NCI-H82 treated with DMSO at 0.1 percent for 48 hours (cell line): ENCODE results near the gene BCL3.
"Not testable (repeated sequence)": the region's sequence is repeated elsewhere in the genome, so short reads cannot be mapped to it uniquely, and the experiment has no call there.

Source experiments
- DNase-seq: peaks from one replicate; lab custom pipeline; 2025; ENCODE audit not compliant: unreplicated experiment; lab: John Stamatoyannopoulos, UW

BCL3 gene

GRCh38 chr19:44757057-44757734 is 8.7 kb downstream of the BCL3 start:
- DNase-seq, result peak; percentile 17

- DNase-seq, result no peak
These were observed 9.4 kb downstream of the BCL3 start for GRCh38 chr19:44757735-44758505.

GRCh38 chr19:44758596-44758995 is 10.1 kb downstream of the BCL3 start:
- no peak for DNase-seq

- no peak for DNase-seq
These were observed 10.7 kb downstream of the BCL3 start for GRCh38 chr19:44759083-44759804.

- no peak for DNase-seq
These were observed 13.5 kb downstream of the BCL3 start for GRCh38 chr19:44762038-44762437.

GRCh38 chr19:44765033-44765948 is 16.8 kb downstream of the BCL3 start:
- DNase-seq, result no peak

- no peak for DNase-seq
These were observed 17.4 kb downstream of the BCL3 start for GRCh38 chr19:44765949-44766335.

- DNase-seq, result no peak
These were observed 19.0 kb downstream of the BCL3 start for GRCh38 chr19:44767295-44768180.

- DNase-seq, result peak; percentile 82
These were observed 22.2 kb downstream of the BCL3 start for GRCh38 chr19:44770550-44771257.

GRCh38 chr19:44772144-44772543 is 23.6 kb downstream of the BCL3 start:
- DNase-seq, result not testable (repeated sequence)

GRCh38 chr19:44772959-44773358 is 24.5 kb downstream of the BCL3 start:
- DNase-seq, result no peak

GRCh38 chr19:44775676-44776240 is 27.2 kb downstream of the BCL3 start:
- no peak for DNase-seq

- DNase-seq, result no peak
These were observed 28.0 kb downstream of the BCL3 start for GRCh38 chr19:44776402-44777096.

GRCh38 chr19:44777715-44778347 is 29.3 kb downstream of the BCL3 start, which contains the start of gene CBLC:
TSS of gene CBLC (plus strand) at chr19:44777890. CDS start at chr19:44777932, 42 bp downstream.
- DNase-seq, result peak; percentile 35

- DNase-seq, result no peak
These were observed 30.6 kb downstream of the BCL3 start for GRCh38 chr19:44779150-44779549.

GRCh38 chr19:44781694-44782093 is 33.2 kb downstream of the BCL3 start:
- DNase-seq, result not testable (repeated sequence)

- DNase-seq, result no peak
These were observed 34.2 kb downstream of the BCL3 start for GRCh38 chr19:44782729-44783128.

- no peak for DNase-seq
These were observed 35.0 kb downstream of the BCL3 start for GRCh38 chr19:44783545-44783944.
